Stimulated activated CD4-positive, alpha-beta T cell treated with anti-CD3 and anti-CD28 coated beads, Interleukin-4, amount 100 ng/mL, for 24 hours (primary cell): Measurements from ENCODE around the gene SLC8A1.

Experiments
- DNase-seq: peaks from one replicate; pipeline ENCODE4 v3.0.0-alpha.2; 2020

The SLC8A1 gene

DNA sequence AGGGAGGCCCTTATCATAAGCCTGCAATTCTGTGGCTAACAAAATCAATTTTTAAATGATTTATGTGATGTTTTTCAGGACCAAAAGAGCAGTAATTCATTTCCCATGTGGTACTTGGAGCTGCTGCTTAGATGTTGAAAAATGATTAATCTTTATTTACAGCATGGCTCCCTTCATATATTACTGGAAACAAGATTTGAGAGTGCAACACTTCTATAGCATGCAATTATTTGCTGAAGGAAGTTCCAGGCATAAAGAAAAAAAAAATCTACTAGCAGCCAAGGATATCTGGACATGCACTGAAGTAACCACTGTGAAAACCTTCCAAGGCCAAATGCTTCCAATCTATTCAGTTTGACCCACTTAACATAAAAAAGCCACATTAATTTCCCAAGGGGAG is 186.3 kb downstream of the SLC8A1 start:
- no peak for DNase-seq

GRCh38 chr2:40261042-40261441 is 190.8 kb downstream of the SLC8A1 start:
- DNase-seq, result no peak

DNA sequence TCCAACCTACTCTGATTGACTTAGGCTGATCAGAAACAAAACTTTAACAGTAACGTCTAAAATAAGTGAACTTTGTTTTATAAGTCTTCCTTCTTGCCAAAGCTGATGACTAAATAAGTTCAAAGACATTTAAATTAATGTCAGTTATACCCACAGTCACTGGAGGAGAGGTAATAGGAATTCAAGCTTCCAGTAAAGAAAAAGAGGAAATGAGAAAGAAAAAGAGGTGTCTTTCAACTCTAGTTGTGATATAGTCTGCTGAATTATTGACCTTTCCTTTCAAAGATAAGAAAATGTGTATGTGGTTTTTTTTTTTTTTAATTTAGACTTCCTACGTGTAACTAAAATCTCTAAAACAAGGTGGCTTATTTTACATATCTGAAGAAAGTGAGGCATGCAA is 191.5 kb downstream of the SLC8A1 start:
- DNase-seq, result no peak

GRCh38 chr2:40259900-40260299 is 192.0 kb downstream of the SLC8A1 start:
- no peak for DNase-seq

DNA sequence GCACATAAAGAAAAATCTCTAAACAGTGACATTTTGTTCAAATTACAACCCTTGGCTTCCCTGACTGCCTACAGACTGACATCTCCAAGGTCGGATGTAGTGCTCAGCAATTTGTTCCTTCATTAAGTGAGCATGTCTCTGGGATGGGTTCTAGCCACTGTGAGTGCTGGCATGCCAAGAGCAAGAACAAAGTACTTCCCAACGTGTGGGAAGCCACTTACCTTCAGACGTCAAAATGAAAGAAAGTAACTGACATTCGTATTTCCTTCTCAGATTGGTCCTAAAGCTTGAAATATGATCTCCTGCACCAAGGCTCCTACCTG is 193.8 kb downstream of the SLC8A1 start:
- no peak for DNase-seq

GRCh38 chr2:40257340-40258134 is 194.4 kb downstream of the SLC8A1 start:
- no peak for DNase-seq

GRCh38 chr2:40256649-40257048 is 195.2 kb downstream of the SLC8A1 start:
- DNase-seq, result no peak

- DNase-seq, result no peak
Observed at GRCh38 chr2:40256008-40256407, 195.9 kb downstream of the SLC8A1 start.

DNA sequence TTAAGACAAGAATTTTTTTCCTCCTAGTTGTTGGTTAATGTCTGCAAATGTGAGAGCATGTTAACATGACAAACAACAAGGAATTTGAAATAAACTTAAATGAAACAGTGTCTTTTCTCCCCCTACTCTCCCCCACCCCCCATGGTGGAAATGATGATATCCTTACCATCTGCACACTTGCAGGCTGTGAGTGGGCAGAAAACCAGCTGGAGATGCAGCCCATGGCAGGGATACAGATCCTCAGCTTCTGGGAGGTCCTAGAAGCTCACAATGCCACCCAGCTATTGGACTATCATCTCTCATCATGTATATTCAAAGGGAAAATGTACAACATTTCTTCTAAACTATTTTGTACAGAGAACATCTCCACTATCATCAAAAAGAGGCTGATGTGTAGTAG is 196.8 kb downstream of the SLC8A1 start:
- no peak for DNase-seq

DNA sequence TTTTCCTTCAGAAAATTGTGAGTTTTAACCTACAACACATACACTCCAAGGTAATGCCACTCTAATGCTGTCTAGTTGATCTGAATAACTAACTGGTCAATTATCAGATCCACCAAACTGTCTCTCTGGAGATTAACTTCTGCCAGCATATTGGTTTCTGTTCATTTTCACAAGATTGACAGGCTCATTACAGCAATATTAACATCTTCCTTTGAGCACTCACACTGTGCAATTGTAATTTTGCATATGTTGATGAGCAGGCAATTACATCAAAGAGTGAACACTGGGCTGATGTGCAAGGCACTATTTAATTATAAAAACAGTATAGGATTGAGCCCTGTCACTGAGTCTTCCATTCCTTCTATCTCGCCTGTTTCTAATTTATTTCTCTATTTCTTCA is 197.3 kb downstream of the SLC8A1 start:
- DNase-seq, result no peak

DNA sequence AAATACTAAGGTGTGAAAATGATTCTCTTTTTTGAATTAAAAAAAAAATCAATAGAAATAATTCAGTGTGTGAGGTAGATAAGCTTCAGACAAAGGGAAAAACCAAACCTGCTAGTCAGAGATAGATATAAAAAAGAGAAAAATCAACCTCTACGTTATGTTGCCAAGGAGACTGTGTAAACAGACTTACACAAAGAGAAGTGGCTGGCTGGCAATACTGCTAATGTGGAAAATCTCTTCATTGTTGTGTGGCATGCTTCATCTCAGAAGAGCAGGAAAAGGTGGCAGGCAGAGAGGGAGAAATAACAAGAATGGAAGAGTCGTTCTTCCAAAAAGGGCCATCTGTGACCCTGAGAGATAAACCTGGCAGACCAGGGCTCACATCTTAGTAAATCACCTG is 200.8 kb downstream of the SLC8A1 start:
- no peak for DNase-seq

GRCh38 chr2:40249577-40249976 is 202.3 kb downstream of the SLC8A1 start:
- DNase-seq, result no peak

- DNase-seq, result no peak
Observed at GRCh38 chr2:40248294-40248693, 203.6 kb downstream of the SLC8A1 start.

DNA sequence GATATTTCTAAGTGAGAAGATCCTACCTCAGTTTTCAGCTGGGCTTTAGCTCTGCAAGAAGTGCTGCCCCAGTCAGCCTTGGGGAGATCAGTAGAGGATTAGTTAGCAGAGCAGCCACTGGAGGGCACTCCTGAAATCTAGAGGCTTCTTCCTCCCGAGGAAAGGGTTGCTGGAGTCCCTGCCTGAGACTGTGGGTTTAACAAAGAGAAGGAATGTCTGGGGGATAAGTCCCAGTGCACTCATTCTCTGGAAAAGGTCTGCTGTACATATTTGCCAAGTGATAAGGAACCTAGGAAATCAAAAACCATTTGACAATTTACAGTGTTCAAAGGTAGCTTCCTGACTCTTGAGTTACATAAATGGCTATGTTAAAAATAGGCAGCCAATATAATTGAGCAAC is 207.2 kb downstream of the SLC8A1 start:
- no peak for DNase-seq

DNA sequence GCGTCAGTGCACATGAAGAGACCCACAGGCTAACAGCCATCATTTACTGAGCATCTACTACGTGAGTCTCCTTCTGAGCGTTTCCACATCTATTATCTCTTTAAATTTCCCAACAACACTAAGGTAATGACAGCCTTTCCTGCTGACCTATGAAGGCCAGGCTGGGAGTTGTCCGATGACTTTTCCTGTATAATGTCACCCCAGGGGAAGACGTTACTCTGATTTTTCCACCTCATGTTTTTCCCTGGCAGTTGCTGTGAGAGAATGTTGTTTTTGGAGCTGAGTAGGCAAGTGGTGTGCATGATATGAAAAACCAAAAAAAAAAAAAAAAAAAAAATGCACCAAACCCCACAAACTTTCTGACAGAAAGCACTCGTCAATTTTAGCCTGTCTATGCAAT is 207.6 kb downstream of the SLC8A1 start:
- DNase-seq, result no peak

- no peak for DNase-seq
Observed at GRCh38 chr2:40243581-40244187, 208.2 kb downstream of the SLC8A1 start.

GRCh38 chr2:40242315-40242714 is 209.6 kb downstream of the SLC8A1 start:
- no peak for DNase-seq

DNA sequence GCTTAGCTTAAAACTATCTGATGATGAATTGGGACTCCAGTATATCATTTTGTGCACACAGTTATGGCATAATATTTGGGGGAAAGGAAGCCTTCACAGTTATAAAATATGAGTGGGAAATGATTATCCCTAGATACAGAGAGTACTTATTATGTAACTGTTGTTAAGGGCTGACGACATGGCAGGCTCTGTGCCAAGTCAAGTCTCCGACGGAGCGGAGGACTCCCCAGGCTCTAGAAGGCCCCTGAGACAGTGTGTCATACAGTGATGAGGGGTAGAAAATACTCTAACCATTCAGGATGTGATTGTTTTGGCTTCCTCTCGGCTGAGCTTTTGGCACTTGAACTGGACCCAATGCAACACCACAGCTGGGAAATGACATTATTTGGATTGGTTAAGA is 211.8 kb downstream of the SLC8A1 start:
- DNase-seq, result no peak

- no peak for DNase-seq
Observed at GRCh38 chr2:40230707-40231432, 221.0 kb downstream of the SLC8A1 start.

DNA sequence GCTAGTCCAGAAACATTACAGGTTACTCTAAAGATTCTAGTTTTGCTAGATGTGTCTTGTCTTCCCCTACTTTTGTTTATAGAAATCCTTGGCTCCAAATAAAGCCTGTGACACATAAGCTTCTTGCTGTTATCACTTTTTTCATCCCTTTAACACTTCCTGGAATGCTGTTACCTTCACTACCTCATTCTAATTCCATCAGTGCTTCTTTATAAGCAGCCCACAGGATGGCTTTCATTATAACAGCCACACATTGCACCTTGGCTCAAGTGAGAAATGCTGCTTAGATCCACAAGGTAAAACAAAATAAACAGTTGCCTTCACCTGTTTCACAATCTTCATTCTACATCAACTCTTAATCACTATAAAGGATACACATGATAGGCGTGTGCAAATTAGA is 221.7 kb downstream of the SLC8A1 start:
- DNase-seq, result no peak

GRCh38 chr2:40228310-40228709 is 223.6 kb downstream of the SLC8A1 start:
- no peak for DNase-seq

DNA sequence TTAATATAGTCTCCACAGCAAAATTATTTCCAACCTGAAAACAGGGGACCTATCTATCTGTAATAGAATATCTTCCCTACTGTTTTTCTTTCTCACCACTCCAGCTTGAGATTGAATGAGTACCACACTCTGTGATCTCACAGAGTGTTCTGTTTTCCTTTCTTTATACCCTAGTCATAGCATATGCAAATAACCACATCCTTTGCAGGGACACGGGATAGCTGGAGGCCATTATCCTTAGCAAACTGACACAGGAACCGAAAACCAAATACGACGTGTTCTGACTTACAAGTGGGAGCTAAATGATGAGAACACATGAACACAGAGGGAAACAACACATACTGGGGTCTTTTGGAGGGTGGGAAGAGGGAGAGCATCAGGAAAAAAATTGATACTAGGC is 224.7 kb downstream of the SLC8A1 start:
- DNase-seq, result no peak

GRCh38 chr2:40226637-40227036 is 225.3 kb downstream of the SLC8A1 start:
- no peak for DNase-seq

GRCh38 chr2:40225670-40226210 is 226.2 kb downstream of the SLC8A1 start:
- DNase-seq, result no peak
